Measurements from ENCODE around the gene CD24.

CD24 gene

DNA sequence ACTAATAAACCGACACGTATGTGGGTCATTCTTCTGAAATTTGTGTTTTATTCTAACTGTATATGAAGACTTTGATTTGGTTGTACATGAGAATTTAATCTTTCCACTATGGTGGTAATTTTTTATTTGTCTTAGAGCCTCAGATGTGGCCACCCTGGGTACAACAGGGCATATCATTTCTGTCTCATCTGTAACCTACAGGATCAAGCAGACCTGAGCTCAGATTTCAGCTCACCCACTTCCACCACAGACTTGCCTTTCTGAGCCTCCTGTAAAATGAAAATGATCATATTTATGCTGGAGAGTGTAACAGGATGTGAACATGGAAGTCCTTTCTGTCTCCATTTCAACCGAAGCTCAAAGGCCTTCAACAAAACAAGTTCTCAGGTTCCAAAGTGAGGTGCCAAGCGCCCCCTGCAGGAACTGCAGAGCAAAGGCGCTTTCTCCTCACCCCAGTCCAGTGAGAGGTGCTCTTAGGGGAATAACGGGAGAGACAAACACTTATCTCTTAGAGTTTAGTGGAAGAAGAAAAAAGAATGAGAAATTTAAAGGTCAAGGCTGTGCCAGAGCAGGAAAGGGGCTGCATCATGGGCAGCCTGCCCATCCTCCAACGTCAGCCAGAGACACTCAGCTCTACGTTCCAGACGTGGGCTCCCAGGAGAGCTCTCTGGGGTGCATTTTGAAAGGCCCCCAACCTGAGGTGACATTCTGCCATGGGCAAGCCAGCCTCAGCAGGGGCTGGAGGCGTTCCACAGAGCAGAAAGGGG is 23.0 kb upstream of the CD24 start:
- TF ChIP-seq RAD21 (IDR thresholded peaks at IDR 0.05; ENCODE audit: low read depth) (peak; percentile 81), TCF12 (IDR thresholded peaks at IDR 0.05; ENCODE audit: low read depth) (no peak)

DNA sequence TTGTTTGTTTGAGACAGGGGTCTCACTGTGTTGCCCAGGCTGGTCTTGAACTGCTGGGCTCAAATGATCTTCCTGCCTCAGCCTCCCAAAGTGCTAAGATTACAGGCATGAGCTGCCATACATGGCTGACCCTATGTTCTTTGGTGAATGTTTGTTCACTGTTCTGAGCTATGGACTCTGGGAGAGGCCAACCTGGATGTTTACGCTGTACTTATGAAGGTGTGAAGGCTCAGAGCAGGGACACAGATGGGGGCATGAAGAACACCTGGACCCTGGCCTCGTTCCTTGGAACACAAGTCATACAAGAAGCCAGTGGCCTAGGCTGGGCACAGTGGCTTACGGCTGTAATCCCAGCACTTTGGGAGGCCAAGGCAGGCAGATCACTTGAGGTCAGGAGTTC is 21.1 kb upstream of the CD24 start:
- TF ChIP-seq NFIC (IDR thresholded peaks at IDR 0.05), result no peak
- TF ChIP-seq TAF1 (IDR thresholded peaks at IDR 0.05; ENCODE audit: low read depth), result no peak
- TF ChIP-seq, protein P1, sequence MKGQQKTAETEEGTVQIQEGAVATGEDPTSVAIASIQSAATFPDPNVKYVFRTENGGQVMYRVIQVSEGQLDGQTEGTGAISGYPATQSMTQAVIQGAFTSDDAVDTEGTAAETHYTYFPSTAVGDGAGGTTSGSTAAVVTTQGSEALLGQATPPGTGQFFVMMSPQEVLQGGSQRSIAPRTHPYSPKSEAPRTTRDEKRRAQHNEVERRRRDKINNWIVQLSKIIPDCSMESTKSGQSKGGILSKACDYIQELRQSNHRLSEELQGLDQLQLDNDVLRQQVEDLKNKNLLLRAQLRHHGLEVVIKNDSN (IDR thresholded peaks at IDR 0.05), result no peak
- TF ChIP-seq, protein P2, sequence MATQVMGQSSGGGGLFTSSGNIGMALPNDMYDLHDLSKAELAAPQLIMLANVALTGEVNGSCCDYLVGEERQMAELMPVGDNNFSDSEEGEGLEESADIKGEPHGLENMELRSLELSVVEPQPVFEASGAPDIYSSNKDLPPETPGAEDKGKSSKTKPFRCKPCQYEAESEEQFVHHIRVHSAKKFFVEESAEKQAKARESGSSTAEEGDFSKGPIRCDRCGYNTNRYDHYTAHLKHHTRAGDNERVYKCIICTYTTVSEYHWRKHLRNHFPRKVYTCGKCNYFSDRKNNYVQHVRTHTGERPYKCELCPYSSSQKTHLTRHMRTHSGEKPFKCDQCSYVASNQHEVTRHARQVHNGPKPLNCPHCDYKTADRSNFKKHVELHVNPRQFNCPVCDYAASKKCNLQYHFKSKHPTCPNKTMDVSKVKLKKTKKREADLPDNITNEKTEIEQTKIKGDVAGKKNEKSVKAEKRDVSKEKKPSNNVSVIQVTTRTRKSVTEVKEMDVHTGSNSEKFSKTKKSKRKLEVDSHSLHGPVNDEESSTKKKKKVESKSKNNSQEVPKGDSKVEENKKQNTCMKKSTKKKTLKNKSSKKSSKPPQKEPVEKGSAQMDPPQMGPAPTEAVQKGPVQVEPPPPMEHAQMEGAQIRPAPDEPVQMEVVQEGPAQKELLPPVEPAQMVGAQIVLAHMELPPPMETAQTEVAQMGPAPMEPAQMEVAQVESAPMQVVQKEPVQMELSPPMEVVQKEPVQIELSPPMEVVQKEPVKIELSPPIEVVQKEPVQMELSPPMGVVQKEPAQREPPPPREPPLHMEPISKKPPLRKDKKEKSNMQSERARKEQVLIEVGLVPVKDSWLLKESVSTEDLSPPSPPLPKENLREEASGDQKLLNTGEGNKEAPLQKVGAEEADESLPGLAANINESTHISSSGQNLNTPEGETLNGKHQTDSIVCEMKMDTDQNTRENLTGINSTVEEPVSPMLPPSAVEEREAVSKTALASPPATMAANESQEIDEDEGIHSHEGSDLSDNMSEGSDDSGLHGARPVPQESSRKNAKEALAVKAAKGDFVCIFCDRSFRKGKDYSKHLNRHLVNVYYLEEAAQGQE (IDR thresholded peaks at IDR 0.05; ENCODE audit: low read depth), result no peak
- TF ChIP-seq EP300 (IDR thresholded peaks at IDR 0.05; ENCODE audit: borderline replicate concordance), result no peak
- no peak for TF ChIP-seq CEBPB (IDR thresholded peaks at IDR 0.05)
- TF ChIP-seq ZBTB7A (IDR thresholded peaks at IDR 0.05; ENCODE audit: low read depth), result no peak
- TF ChIP-seq, protein P3, sequence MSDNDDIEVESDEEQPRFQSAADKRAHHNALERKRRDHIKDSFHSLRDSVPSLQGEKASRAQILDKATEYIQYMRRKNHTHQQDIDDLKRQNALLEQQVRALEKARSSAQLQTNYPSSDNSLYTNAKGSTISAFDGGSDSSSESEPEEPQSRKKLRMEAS (IDR thresholded peaks at IDR 0.05), result no peak
- TF ChIP-seq YY1 (IDR thresholded peaks at IDR 0.05; ENCODE audit: low read depth), result no peak
- TF ChIP-seq RAD21 (IDR thresholded peaks at IDR 0.05; ENCODE audit: low read depth), result no peak
- TF ChIP-seq CREB1 (IDR thresholded peaks at IDR 0.05; ENCODE audit: low read depth), result no peak
- no peak for TF ChIP-seq EGR1 (IDR thresholded peaks at IDR 0.05)
- TF ChIP-seq FOXM1 (IDR thresholded peaks at IDR 0.05; ENCODE audit: borderline replicate concordance, low read depth), result no peak
- TF ChIP-seq TCF12 (IDR thresholded peaks at IDR 0.05; ENCODE audit: low read depth), result no peak
- no peak for TF ChIP-seq TEAD4 (IDR thresholded peaks at IDR 0.05)

DNA sequence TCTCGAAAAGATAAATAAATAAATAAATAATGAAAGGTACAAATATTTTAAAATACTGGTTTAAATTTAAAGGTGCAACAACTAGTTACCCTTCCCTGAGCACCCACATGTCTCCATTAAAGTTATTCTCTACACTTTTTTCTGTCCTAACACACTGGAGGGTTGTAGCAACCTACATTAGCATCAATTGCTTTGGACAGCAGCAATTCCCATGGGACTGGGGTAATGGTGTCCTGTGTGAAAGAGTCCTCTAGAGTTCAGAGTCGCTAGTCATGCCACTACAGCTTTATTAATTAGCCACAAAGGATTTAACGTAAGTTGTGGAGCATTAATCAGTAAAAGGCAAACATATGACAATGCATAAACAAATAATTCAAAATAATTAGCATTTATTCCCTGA is 14.1 kb upstream of the CD24 start:
- no peak for TF ChIP-seq YY1 (IDR thresholded peaks at IDR 0.05; ENCODE audit: low read depth)
- TF ChIP-seq TCF12 (IDR thresholded peaks at IDR 0.05; ENCODE audit: low read depth), result no peak
- no peak for TF ChIP-seq EP300 (IDR thresholded peaks at IDR 0.05; ENCODE audit: borderline replicate concordance)
- TF ChIP-seq, protein P2 (IDR thresholded peaks at IDR 0.05; ENCODE audit: low read depth), result no peak
- no peak for TF ChIP-seq CEBPB (IDR thresholded peaks at IDR 0.05)
- TF ChIP-seq ZBTB7A (IDR thresholded peaks at IDR 0.05; ENCODE audit: low read depth), result no peak
- TF ChIP-seq, protein P1 (IDR thresholded peaks at IDR 0.05), result no peak
- TF ChIP-seq CREB1 (IDR thresholded peaks at IDR 0.05; ENCODE audit: low read depth), result no peak
- no peak for TF ChIP-seq FOXM1 (IDR thresholded peaks at IDR 0.05; ENCODE audit: borderline replicate concordance, low read depth)
- TF ChIP-seq RAD21 (IDR thresholded peaks at IDR 0.05; ENCODE audit: low read depth), result no peak
- no peak for TF ChIP-seq TAF1 (IDR thresholded peaks at IDR 0.05; ENCODE audit: low read depth)
- TF ChIP-seq NFIC (IDR thresholded peaks at IDR 0.05), result no peak
- no peak for TF ChIP-seq TEAD4 (IDR thresholded peaks at IDR 0.05)
- TF ChIP-seq, protein P3 (IDR thresholded peaks at IDR 0.05), result no peak
- no peak for TF ChIP-seq EGR1 (IDR thresholded peaks at IDR 0.05)

DNA sequence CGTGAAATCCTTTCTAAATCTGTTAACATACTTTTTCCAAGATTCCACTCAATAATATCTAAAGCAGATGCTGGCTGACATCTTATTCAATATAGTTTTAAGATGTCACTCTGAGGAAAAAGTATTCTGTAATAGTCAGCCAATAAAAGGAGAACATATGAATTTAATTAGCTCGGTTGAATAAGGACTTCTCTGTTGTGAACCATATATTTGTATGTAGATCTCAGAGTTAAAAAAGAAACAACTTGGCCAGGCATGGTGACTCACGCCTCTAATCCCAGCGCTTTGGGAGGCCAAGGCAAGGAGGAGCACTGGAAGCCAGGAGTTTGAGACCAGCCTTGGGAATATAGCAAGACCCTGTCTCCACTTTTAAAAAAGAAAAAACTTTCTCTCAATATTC is 7.4 kb upstream of the CD24 start:
- TF ChIP-seq YY1 (IDR thresholded peaks at IDR 0.05; ENCODE audit: low read depth), result no peak
- TF ChIP-seq CREB1 (IDR thresholded peaks at IDR 0.05; ENCODE audit: low read depth), result no peak
- TF ChIP-seq, protein P2 (IDR thresholded peaks at IDR 0.05; ENCODE audit: low read depth), result no peak
- no peak for TF ChIP-seq EP300 (IDR thresholded peaks at IDR 0.05; ENCODE audit: borderline replicate concordance)
- no peak for TF ChIP-seq TEAD4 (IDR thresholded peaks at IDR 0.05)
- no peak for TF ChIP-seq ZBTB7A (IDR thresholded peaks at IDR 0.05; ENCODE audit: low read depth)
- TF ChIP-seq CEBPB (IDR thresholded peaks at IDR 0.05), result no peak
- TF ChIP-seq, protein P3 (IDR thresholded peaks at IDR 0.05), result no peak
- no peak for TF ChIP-seq EGR1 (IDR thresholded peaks at IDR 0.05)
- no peak for TF ChIP-seq TCF12 (IDR thresholded peaks at IDR 0.05; ENCODE audit: low read depth)
- TF ChIP-seq FOXM1 (IDR thresholded peaks at IDR 0.05; ENCODE audit: borderline replicate concordance, low read depth), result no peak
- no peak for TF ChIP-seq NFIC (IDR thresholded peaks at IDR 0.05)
- TF ChIP-seq, protein P1 (IDR thresholded peaks at IDR 0.05), result no peak
